Left colon (tissue), 2 donors: ENCODE results near the gene LCE3C. TPM values are rescaled to one million over a fixed set of nuclear protein-coding genes. Genes with fewer than 3 reads are reported as not detected.
"Not testable (repeated sequence)": the region's sequence is repeated elsewhere in the genome, so short reads cannot be mapped to it uniquely, and the experiment has no call there.

Experiments
- ATAC-seq: fragments of 200-7000 bp; cut with Tn5 transposase; one replicate; pipeline ENCODE4 v1.9.1; 2020; ENCODE audit warnings: mild to moderate bottlenecking, moderate library complexity
- DNase-seq, 2 donors: peaks; one replicate each; pipeline ENCODE4 v3.0.0-alpha.2; 2020
- intact Hi-C, 2 donors: fragments of 100-400 bp; cut with DNase I in 1 of 2; cut with micrococcal nuclease in 1 of 2; formaldehyde crosslinking; loops; one replicate each; pipeline versions ENCODE4 v1.11.2 to v1.14.0; 2022; cut with DNase I, micrococcal nuclease
- long read RNA-seq: library from polyadenylated mRNA; unstranded; transcript quantifications from one replicate; pipeline ENCODE4 v2.0.0, GENCODE V29; 2021
- total RNA-seq, 2 donors: library from RNA; stranded (reverse); fragmentation: NEBNext Ultra II Directional; extraction: Animal tissue kit (Norgen Biotek cat#: 25700); gene quantifications; one replicate each; pipeline ENCODE4 v1.2.1, GENCODE V29; 2021
- donor health status: DM: no; HTN: no; CAD: no.
- donor health status: DM: yes; HTN: yes; CAD: no.

LCE3C gene
- total RNA-seq: not detected
- long read RNA-seq: 0 reads

- intact Hi-C loops: no loop called here
- ATAC-seq (no peak), DNase-seq (no peak)
These were observed at the start of gene LCE3C for GRCh38 chr1:152599934-152600333. Gene LCE3C (plus strand): TSS chr1:152600234. CDS start chr1:152600732, 498 bp downstream.

- ATAC-seq (no peak), DNase-seq (no peak)
- intact Hi-C loops: no loop called here
These were observed 34.9 kb upstream of the LCE3C start for GRCh38 chr1:152565115-152565514.

GRCh38 chr1:152565535-152566215, 34.4 kb upstream of the LCE3C start:
- ATAC-seq (no peak), DNase-seq (no peak)
- intact Hi-C loops: no loop called here

- no peak for ATAC-seq
- no peak for DNase-seq
- intact Hi-C loops: no loop called here
These were observed 33.4 kb upstream of the LCE3C start, which contains the start of gene LCE3E for GRCh38 chr1:152566681-152567080. Gene LCE3E (minus strand): TSS chr1:152566780. CDS start chr1:152566208, 572 bp downstream.

GRCh38 chr1:152577168-152577567, 22.9 kb upstream of the LCE3C start:
- DNase-seq: no peak
- no peak for ATAC-seq
- intact Hi-C loops: no loop called here

- ATAC-seq: not testable (repeated sequence)
These were observed 20.5 kb upstream of the LCE3C start for GRCh38 chr1:152579526-152579925.

DNA sequence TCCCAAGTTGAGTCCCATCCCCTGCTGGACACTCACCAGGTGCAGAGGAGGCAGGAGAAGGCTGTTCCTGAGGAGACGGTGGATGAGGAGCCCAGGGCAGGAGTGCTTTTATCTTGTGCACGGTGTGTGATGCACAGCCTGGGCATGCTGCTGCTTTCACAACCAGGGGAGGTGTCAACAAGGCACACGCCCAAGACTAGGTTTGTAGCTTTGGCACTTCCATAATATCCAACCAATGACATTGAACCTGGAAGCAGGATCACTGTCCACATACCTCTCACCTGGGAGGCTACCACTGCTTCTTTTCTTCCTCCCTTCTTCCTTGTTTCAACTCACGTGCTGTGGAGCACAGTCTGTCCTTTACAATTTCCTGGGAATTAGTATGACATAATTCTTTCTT, 19.6 kb upstream of the LCE3C start, which contains the start of gene LCE3D:
Gene LCE3D, minus strand, starts transcription at position 84 of the 400 bp plus-strand sequence. CDS start 580 bp downstream, outside the sequence.
- DNase-seq: no peak
- no peak for ATAC-seq
- intact Hi-C loops: no loop called here

More at GRCh38 chr1:152579526-152579925, 20.5 kb upstream of the LCE3C start:
- DNase-seq, intact Hi-C loops: not testable (repeated sequence)

GRCh38 chr1:152582647-152583046, 17.4 kb upstream of the LCE3C start:
- intact Hi-C loops: no loop called here
- ATAC-seq (no peak), DNase-seq (no peak)

- intact Hi-C loops: no loop called here
- no peak for ATAC-seq
These were observed 14.4 kb upstream of the LCE3C start for GRCh38 chr1:152585586-152585985.

GRCh38 chr1:152596986-152597385, 3.0 kb upstream of the LCE3C start:
- intact Hi-C loops: no loop called here
- DNase-seq: no peak
- no peak for ATAC-seq

More at GRCh38 chr1:152585586-152585985, 14.4 kb upstream of the LCE3C start:
- DNase-seq: no peak

- ATAC-seq: no peak
- no peak for DNase-seq
- intact Hi-C loops: no loop called here
These were observed 13.5 kb downstream of the LCE3C start, which contains the start of gene LCE3B for GRCh38 chr1:152613511-152613910. Gene LCE3B (plus strand): TSS chr1:152613811. CDS start chr1:152613811, 0 bp downstream.

DNA sequence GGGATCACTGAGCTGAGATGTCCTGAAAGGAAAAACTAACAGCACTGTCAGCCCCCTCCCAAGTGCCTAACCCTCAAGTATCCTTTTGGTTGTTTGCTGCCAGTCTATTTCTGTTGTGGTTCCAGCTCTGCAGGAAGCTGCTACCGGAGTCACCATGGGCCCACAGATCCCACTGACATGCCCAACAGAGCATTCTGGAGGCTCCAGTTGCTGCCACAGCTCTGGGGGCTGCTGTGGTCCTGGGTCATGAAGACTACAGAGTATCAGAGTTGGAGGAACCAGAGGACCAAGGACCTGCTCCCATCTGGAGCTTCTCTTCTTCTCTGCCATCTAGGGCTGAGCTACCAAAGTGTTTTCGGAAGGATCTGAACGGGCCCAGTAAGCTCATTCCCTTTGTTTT, 22.0 kb downstream of the LCE3C start:
- ATAC-seq (no peak), DNase-seq (no peak)
- intact Hi-C loops: no loop called here

GRCh38 chr1:152622803-152623202, 22.8 kb downstream of the LCE3C start, which contains the start of gene LCE3A:
Gene LCE3A (minus strand): TSS chr1:152623103. CDS start chr1:152623103, 0 bp downstream.
- ATAC-seq (no peak), DNase-seq (peak in 1 of 2 donors; percentile 9)
- intact Hi-C loops: no loop called here

GRCh38 chr1:152623203-152623844, 23.3 kb downstream of the LCE3C start:
- ATAC-seq (no peak), DNase-seq (peak in 1 of 2 donors; percentile 5)
- intact Hi-C loops: no loop called here

DNA sequence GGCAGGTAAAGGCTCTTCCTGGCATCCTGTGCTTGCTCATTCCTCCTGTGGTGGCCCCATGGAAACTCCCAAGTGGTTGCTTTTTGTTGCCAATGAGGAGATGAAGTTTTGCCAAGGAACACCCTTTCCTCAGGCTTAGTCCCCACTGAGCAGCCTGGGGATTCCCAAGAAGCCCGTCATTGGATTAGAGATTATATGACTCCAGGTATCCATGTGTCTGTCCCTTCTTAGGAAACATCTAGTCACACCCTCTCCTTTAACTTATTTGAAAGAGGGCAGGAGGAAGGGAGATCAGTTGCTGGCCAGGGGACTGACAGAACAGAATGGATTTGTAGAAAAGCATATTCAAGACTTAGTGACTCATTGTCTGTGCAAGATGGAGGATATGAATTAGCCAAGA, 26.7 kb downstream of the LCE3C start:
- intact Hi-C loops: no loop called here
- ATAC-seq (no peak), DNase-seq (no peak)

DNA sequence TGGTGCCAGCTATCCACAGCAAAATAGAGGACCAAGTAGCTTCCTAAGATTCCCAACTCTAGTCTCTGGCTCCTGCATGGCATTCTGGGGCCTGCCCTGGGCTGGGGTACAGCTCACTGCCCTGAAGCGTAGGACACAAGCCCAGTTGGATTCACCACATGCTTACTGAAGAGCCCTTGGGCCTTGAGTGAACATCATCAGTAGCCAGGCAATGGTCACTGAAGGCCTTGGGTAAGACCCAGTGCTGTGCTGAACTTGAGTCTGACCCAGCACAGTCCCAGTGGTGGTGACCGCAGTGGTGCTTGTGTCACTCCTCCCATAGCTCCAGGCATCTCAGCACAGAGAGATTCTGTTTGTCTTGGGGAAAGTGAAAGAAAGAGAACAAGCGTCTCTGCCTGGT, 30.6 kb downstream of the LCE3C start:
- DNase-seq (no peak), ATAC-seq (no peak)
- intact Hi-C loops: no loop called here

- ATAC-seq (no peak), DNase-seq (no peak)
- intact Hi-C loops: no loop called here
These were observed 40.3 kb downstream of the LCE3C start for GRCh38 chr1:152640351-152640750.

DNA sequence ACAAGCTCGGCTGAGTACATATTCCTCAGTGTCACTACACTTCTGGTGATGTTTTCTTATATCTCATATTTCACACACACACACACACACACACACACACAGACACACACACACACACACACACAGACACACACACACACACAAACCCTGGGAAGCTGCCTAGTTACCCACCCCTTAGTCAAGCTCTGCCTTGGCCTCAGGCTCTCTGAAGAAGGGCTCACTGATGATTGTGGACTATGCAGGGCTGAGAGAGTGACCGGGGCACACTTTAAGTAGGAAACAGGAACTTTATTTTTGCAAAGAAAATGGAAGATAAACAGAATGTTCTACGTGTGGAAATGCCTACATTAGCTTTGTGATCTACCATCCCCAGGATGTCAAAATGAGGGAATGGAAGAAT, 43.9 kb downstream of the LCE3C start:
- intact Hi-C loops: no loop called here
- no peak for ATAC-seq
- no peak for DNase-seq

DNA sequence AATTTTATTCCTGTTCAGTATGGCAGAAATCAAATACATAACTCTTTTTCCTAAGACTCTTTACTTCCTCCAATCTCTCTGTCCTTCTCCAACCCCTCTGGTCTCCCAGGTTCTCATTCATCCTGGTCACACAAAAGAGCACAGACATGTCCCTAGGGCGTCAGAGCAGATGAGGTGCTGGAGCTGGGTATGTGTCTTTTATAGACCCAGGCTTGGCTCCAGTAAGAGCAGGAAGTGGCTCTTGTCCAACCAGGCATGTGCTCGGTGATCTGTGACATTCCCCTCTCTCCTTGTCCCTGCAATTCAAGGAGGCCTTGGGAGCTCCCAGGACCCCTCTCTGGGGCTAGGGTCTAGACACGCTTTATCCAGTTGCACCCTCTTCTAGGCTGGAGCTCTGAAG, 45.1 kb downstream of the LCE3C start:
- no peak for DNase-seq
- ATAC-seq: no peak
- intact Hi-C loops: no loop called here

DNA sequence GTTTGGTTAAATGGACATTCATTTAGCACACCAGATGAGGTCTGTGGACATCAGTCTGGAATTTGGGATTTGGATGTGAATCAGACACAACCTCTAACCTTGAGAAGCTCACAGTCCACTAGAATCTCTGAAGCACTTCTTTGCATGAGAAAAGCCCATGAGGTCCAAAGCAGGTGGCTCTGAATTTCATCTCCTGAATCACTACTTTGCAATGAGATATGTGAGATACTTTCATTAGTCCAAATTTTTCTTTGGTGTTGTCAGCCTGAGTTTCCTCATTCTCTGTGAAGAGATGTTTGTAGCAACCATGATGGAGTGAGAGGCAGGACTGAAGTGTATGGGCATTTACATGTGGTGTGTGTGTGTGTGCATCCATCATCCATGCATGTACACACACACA, 46.6 kb downstream of the LCE3C start:
- DNase-seq: no peak
- no peak for ATAC-seq
- intact Hi-C loops: no loop called here
